ENCODE measurements around the gene PLA2G6. TPM values are rescaled to one million over a fixed set of nuclear protein-coding genes. Genes with fewer than 3 reads are reported as not detected.

PLA2G6 gene
- total and polyA plus RNA-seq, 2 of the 13 experiments (the other 11 are each of a cell fraction or from before 2014, with no cell fraction given): 4.8 to 11.5 TPM

DNA sequence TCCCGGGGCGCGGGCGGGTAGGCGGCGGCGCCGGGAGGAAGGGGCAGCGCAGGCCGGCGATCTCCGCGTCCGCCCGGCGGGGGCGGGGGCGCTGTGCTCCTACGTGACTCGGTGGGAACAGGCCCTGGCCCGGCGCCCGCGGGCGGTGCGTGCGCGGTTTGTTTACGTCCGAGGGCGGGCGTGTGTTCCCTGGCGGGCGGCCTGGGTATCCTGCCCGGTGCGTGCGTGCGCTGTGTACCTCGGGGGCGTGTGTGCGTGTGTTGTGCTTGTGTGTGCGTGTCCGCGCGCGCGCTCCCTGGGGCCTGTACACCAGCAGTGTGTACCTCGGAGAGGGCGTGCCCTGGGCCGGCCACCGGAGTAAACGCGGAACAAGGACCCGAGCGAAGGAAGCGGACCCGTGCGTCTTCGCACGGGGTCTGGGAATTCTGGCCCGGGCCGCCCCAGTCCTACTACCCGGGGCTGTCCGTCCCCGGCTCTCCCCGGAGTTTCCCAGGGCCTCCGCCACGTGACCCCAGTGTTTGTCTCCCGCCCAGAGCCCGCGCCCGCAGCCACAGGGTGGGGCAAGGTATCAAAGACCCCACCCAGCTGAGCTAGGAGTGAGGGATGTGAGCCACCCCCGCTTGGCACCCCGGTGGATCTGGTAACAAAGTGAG lies 20.9 kb upstream of the PLA2G6 start (continued):
- TF ChIP-seq, protein P1, sequence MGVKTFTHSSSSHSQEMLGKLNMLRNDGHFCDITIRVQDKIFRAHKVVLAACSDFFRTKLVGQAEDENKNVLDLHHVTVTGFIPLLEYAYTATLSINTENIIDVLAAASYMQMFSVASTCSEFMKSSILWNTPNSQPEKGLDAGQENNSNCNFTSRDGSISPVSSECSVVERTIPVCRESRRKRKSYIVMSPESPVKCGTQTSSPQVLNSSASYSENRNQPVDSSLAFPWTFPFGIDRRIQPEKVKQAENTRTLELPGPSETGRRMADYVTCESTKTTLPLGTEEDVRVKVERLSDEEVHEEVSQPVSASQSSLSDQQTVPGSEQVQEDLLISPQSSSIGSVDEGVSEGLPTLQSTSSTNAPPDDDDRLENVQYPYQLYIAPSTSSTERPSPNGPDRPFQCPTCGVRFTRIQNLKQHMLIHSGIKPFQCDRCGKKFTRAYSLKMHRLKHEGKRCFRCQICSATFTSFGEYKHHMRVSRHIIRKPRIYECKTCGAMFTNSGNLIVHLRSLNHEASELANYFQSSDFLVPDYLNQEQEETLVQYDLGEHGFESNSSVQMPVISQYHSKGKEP (CRISPR knock-in tag; IDR thresholded peaks at IDR 0.05): no peak
- peak; percentile 90 for TF ChIP-seq HIVEP1 (CRISPR knock-in tag; IDR thresholded peaks at IDR 0.05)
- TF ChIP-seq ZNF556 (CRISPR knock-in tag; IDR thresholded peaks at IDR 0.05; ENCODE audit: borderline replicate concordance): 0 out of 2 replicates have a peak, but pooled peaks have one; percentile 8
- TF ChIP-seq, protein P2, sequence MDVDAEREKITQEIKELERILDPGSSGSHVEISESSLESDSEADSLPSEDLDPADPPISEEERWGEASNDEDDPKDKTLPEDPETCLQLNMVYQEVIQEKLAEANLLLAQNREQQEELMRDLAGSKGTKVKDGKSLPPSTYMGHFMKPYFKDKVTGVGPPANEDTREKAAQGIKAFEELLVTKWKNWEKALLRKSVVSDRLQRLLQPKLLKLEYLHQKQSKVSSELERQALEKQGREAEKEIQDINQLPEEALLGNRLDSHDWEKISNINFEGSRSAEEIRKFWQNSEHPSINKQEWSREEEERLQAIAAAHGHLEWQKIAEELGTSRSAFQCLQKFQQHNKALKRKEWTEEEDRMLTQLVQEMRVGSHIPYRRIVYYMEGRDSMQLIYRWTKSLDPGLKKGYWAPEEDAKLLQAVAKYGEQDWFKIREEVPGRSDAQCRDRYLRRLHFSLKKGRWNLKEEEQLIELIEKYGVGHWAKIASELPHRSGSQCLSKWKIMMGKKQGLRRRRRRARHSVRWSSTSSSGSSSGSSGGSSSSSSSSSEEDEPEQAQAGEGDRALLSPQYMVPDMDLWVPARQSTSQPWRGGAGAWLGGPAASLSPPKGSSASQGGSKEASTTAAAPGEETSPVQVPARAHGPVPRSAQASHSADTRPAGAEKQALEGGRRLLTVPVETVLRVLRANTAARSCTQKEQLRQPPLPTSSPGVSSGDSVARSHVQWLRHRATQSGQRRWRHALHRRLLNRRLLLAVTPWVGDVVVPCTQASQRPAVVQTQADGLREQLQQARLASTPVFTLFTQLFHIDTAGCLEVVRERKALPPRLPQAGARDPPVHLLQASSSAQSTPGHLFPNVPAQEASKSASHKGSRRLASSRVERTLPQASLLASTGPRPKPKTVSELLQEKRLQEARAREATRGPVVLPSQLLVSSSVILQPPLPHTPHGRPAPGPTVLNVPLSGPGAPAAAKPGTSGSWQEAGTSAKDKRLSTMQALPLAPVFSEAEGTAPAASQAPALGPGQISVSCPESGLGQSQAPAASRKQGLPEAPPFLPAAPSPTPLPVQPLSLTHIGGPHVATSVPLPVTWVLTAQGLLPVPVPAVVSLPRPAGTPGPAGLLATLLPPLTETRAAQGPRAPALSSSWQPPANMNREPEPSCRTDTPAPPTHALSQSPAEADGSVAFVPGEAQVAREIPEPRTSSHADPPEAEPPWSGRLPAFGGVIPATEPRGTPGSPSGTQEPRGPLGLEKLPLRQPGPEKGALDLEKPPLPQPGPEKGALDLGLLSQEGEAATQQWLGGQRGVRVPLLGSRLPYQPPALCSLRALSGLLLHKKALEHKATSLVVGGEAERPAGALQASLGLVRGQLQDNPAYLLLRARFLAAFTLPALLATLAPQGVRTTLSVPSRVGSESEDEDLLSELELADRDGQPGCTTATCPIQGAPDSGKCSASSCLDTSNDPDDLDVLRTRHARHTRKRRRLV (CRISPR knock-in tag; IDR thresholded peaks at IDR 0.05): peak; percentile 66; the same call in 1 of the 2 replicates
- 0 out of 2 replicates have a peak, but pooled peaks have one; percentile 7 for TF ChIP-seq MEIS1 (CRISPR knock-in tag; IDR thresholded peaks at IDR 0.05; ENCODE audit: borderline replicate concordance)
- TF ChIP-seq ZFP36 (IDR thresholded peaks at IDR 0.05; ENCODE audit: borderline replicate concordance, low read depth, low read length, partially characterized antibody): no peak
- no peak for TF ChIP-seq FOXP1 (IDR thresholded peaks at IDR 0.05)
- TF ChIP-seq FOXP1 (CRISPR knock-in tag; IDR thresholded peaks at IDR 0.05): peak; percentile 43; the same call in 1 of the 2 replicates
- no peak; the same call in 1 of the 2 replicates for TF ChIP-seq RARA (CRISPR knock-in tag; IDR thresholded peaks at IDR 0.05)
- TF ChIP-seq, protein P3, sequence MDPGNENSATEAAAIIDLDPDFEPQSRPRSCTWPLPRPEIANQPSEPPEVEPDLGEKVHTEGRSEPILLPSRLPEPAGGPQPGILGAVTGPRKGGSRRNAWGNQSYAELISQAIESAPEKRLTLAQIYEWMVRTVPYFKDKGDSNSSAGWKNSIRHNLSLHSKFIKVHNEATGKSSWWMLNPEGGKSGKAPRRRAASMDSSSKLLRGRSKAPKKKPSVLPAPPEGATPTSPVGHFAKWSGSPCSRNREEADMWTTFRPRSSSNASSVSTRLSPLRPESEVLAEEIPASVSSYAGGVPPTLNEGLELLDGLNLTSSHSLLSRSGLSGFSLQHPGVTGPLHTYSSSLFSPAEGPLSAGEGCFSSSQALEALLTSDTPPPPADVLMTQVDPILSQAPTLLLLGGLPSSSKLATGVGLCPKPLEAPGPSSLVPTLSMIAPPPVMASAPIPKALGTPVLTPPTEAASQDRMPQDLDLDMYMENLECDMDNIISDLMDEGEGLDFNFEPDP (CRISPR knock-in tag; conservative IDR thresholded peaks at IDR 0.05): peak; percentile 81; the same call in 1 of the 2 replicates
- TF ChIP-seq CREB1 (IDR thresholded peaks at IDR 0.05): 0 out of 2 replicates have a peak, but pooled peaks have one; percentile 7
- TF ChIP-seq CREB1 (CRISPR knock-in tag; IDR thresholded peaks at IDR 0.05): no peak
- peak; percentile 73; the same call in 1 of the 2 replicates for TF ChIP-seq CHCHD3 (CRISPR knock-in tag; IDR thresholded peaks at IDR 0.05)
- TF ChIP-seq ZFAT (CRISPR knock-in tag; conservative IDR thresholded peaks at IDR 0.05): no peak
- TF ChIP-seq PAWR (CRISPR knock-in tag; IDR thresholded peaks at IDR 0.05; ENCODE audit: borderline replicate concordance): no peak
- TF ChIP-seq NFYB (CRISPR knock-in tag; IDR thresholded peaks at IDR 0.05): no peak
- TF ChIP-seq MYC (CRISPR knock-in tag; IDR thresholded peaks at IDR 0.05; ENCODE audit: borderline replicate concordance): peak; percentile 74; the same call in 1 of the 2 replicates
- TF ChIP-seq SAP130 (CRISPR knock-in tag; IDR thresholded peaks at IDR 0.05; ENCODE audit: low read depth): peak; percentile 68
- peak; percentile 40 for TF ChIP-seq GABPB1 (CRISPR knock-in tag; IDR thresholded peaks at IDR 0.05)
- peak; percentile 13; the same call in 1 of the 2 replicates for TF ChIP-seq KLF12 (CRISPR knock-in tag; IDR thresholded peaks at IDR 0.05; ENCODE audit: borderline replicate concordance)
- peak; percentile 78 for TF ChIP-seq ZFY (CRISPR knock-in tag; IDR thresholded peaks at IDR 0.05)
- TF ChIP-seq, protein P4, sequence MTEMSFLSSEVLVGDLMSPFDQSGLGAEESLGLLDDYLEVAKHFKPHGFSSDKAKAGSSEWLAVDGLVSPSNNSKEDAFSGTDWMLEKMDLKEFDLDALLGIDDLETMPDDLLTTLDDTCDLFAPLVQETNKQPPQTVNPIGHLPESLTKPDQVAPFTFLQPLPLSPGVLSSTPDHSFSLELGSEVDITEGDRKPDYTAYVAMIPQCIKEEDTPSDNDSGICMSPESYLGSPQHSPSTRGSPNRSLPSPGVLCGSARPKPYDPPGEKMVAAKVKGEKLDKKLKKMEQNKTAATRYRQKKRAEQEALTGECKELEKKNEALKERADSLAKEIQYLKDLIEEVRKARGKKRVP (CRISPR knock-in tag; IDR thresholded peaks at IDR 0.05): 0 out of 4 replicates have a peak, but pooled peaks of 1 of the 2 experiments have one; percentile 22
